Activated T-cell treated with anti-CD3 and anti-CD28 coated beads, Interleukin-2, amount 50 U/mL, for 24 hours (primary cell): Measurements from ENCODE around the gene NCCRP1.

ENCODE experiments used
- DNase-seq: peaks from one replicate; pipeline ENCODE4 v3.0.0-alpha.2; 2020
- H3K27ac Mint-ChIP-seq: 2 replicates; pipeline ENCODE4 v1.8.0; 2020; ENCODE audit warnings: mild to moderate bottlenecking, mixed read lengths
- H3K27me3 Mint-ChIP-seq: 2 replicates; pipeline ENCODE4 v1.8.0; 2020; ENCODE audit warnings: mixed read lengths
- H3K36me3 Mint-ChIP-seq: 2 replicates; pipeline ENCODE4 v1.8.0; 2020; ENCODE audit warnings: low read depth, mixed read lengths
- H3K4me1 Mint-ChIP-seq: 2 replicates; pipeline ENCODE4 v1.8.0; 2020; ENCODE audit warnings: low read depth, mixed read lengths
- H3K4me3 Mint-ChIP-seq: 2 replicates; pipeline ENCODE4 v1.8.0; 2020; ENCODE audit warnings: mild to moderate bottlenecking, moderate library complexity, mixed read lengths
- H3K9me3 Mint-ChIP-seq: 2 replicates; pipeline ENCODE4 v1.8.0; 2020; ENCODE audit warnings: mixed read lengths

The NCCRP1 gene

GRCh38 chr19:39183104-39183503, 13.7 kb upstream of the NCCRP1 start:
- Mint-ChIP-seq H3K27me3 (peaks cover 4% of the 10 kb centered on the region), H3K4me3 (no peak overlapping the region), H3K27ac (no peak overlapping the region), H3K9me3 (no peaks in the 10 kb centered on the region), H3K36me3 (peaks cover 15% of the 10 kb centered on the region), H3K4me1 (no peaks in the 10 kb centered on the region)
- no peak for DNase-seq

- Mint-ChIP-seq H3K9me3 (no peaks in the 10 kb centered on the region), H3K4me3 (no peak overlapping the region), H3K27me3 (peaks cover 13% of the 10 kb centered on the region), H3K36me3 (no peaks in the 10 kb centered on the region), H3K4me1 (no peaks in the 10 kb centered on the region), H3K27ac (no peak overlapping the region)
- no peak for DNase-seq
Measured at GRCh38 chr19:39186391-39186790, 10.4 kb upstream of the NCCRP1 start.

GRCh38 chr19:39187552-39187943, 9.2 kb upstream of the NCCRP1 start:
- no peak for DNase-seq
- Mint-ChIP-seq H3K9me3 (no peaks in the 10 kb centered on the region), H3K4me1 (no peaks in the 10 kb centered on the region), H3K36me3 (no peaks in the 10 kb centered on the region), H3K4me3 (no peak overlapping the region), H3K27me3 (peaks cover 16% of the 10 kb centered on the region), H3K27ac (no peak overlapping the region)

- no peak for DNase-seq
- Mint-ChIP-seq H3K27ac (no peak overlapping the region), H3K4me3 (no peak overlapping the region), H3K9me3 (no peaks in the 10 kb centered on the region), H3K27me3 (peaks cover 21% of the 10 kb centered on the region), H3K4me1 (no peaks in the 10 kb centered on the region), H3K36me3 (no peaks in the 10 kb centered on the region)
Measured at GRCh38 chr19:39188960-39189359, 7.8 kb upstream of the NCCRP1 start.

- no peak for DNase-seq
- Mint-ChIP-seq H3K27me3 (peaks cover 35% of the 10 kb centered on the region), H3K4me1 (peaks cover 6% of the 10 kb centered on the region), H3K9me3 (no peaks in the 10 kb centered on the region), H3K4me3 (no peak overlapping the region), H3K27ac (no peak overlapping the region), H3K36me3 (no peaks in the 10 kb centered on the region)
Measured at GRCh38 chr19:39190768-39191167, 6.0 kb upstream of the NCCRP1 start.

- H3K27ac Mint-ChIP-seq, result no peak overlapping the region
- H3K9me3 Mint-ChIP-seq, result no peaks in the 10 kb centered on the region
- no peaks in the 10 kb centered on the region for H3K36me3 Mint-ChIP-seq
- H3K27me3 Mint-ChIP-seq, result peaks cover 50% of the 10 kb centered on the region
- H3K4me1 Mint-ChIP-seq, result peaks cover 19% of the 10 kb centered on the region
- DNase-seq, result no peak
- H3K4me3 Mint-ChIP-seq, result no peak overlapping the region
Measured at GRCh38 chr19:39192846-39193245, 3.9 kb upstream of the NCCRP1 start.

- H3K4me1 Mint-ChIP-seq, result peaks cover 19% of the 10 kb centered on the region
- H3K4me3 Mint-ChIP-seq, result no peak overlapping the region
- H3K9me3 Mint-ChIP-seq, result no peaks in the 10 kb centered on the region
- peaks cover 55% of the 10 kb centered on the region for H3K27me3 Mint-ChIP-seq
- no peak for DNase-seq
- no peaks in the 10 kb centered on the region for H3K36me3 Mint-ChIP-seq
- H3K27ac Mint-ChIP-seq, result no peak overlapping the region
Measured at GRCh38 chr19:39193803-39194202, 3.0 kb upstream of the NCCRP1 start.

GRCh38 chr19:39194832-39195542, 1.8 kb upstream of the NCCRP1 start:
- Mint-ChIP-seq H3K27ac (no peak overlapping the region), H3K27me3 (peaks cover 61% of the 10 kb centered on the region), H3K36me3 (no peaks in the 10 kb centered on the region), H3K4me3 (no peak overlapping the region), H3K4me1 (peaks cover 19% of the 10 kb centered on the region), H3K9me3 (no peaks in the 10 kb centered on the region)
- no peak for DNase-seq

GRCh38 chr19:39195755-39196154, 1.0 kb upstream of the NCCRP1 start:
- no peaks in the 10 kb centered on the region for H3K9me3 Mint-ChIP-seq
- no peaks in the 10 kb centered on the region for H3K36me3 Mint-ChIP-seq
- no peak overlapping the region for H3K4me3 Mint-ChIP-seq
- no peak for DNase-seq
- H3K27ac Mint-ChIP-seq, result no peak overlapping the region
- peaks cover 19% of the 10 kb centered on the region for H3K4me1 Mint-ChIP-seq
- H3K27me3 Mint-ChIP-seq, result peaks cover 66% of the 10 kb centered on the region

- no peak overlapping the region for H3K27ac Mint-ChIP-seq
- peaks cover 19% of the 10 kb centered on the region for H3K4me1 Mint-ChIP-seq
- H3K27me3 Mint-ChIP-seq, result peaks cover 71% of the 10 kb centered on the region
- H3K4me3 Mint-ChIP-seq, result no peak overlapping the region
- H3K9me3 Mint-ChIP-seq, result no peaks in the 10 kb centered on the region
- DNase-seq, result no peak
- no peaks in the 10 kb centered on the region for H3K36me3 Mint-ChIP-seq
Measured at GRCh38 chr19:39196320-39196719, 444 bp upstream of the NCCRP1 start.

- Mint-ChIP-seq H3K27ac (no peak overlapping the region), H3K9me3 (no peaks in the 10 kb centered on the region), H3K27me3 (peaks cover 83% of the 10 kb centered on the region), H3K4me3 (no peak overlapping the region), H3K36me3 (no peaks in the 10 kb centered on the region), H3K4me1 (peaks cover 19% of the 10 kb centered on the region)
- DNase-seq, result no peak
Measured at GRCh38 chr19:39197808-39198207, 1.0 kb downstream of the NCCRP1 start.

- no peak for DNase-seq
- Mint-ChIP-seq H3K4me3 (no peak overlapping the region), H3K27ac (no peak overlapping the region), H3K4me1 (peaks cover 20% of the 10 kb centered on the region), H3K36me3 (no peaks in the 10 kb centered on the region), H3K9me3 (no peaks in the 10 kb centered on the region), H3K27me3 (peaks cover 89% of the 10 kb centered on the region)
Measured at GRCh38 chr19:39199025-39199424, 2.3 kb downstream of the NCCRP1 start.

- peaks cover 19% of the 10 kb centered on the region for H3K4me1 Mint-ChIP-seq
- peaks cover 87% of the 10 kb centered on the region for H3K27me3 Mint-ChIP-seq
- no peak overlapping the region for H3K4me3 Mint-ChIP-seq
Measured at GRCh38 chr19:39200066-39200802, 3.5 kb downstream of the NCCRP1 start.

GRCh38 chr19:39200803-39201115, 4.0 kb downstream of the NCCRP1 start:
- no peak for DNase-seq
- Mint-ChIP-seq H3K27ac (no peak overlapping the region), H3K4me1 (peaks cover 14% of the 10 kb centered on the region), H3K9me3 (no peaks in the 10 kb centered on the region), H3K4me3 (no peak overlapping the region), H3K27me3 (peaks cover 82% of the 10 kb centered on the region), H3K36me3 (no peaks in the 10 kb centered on the region)

More at GRCh38 chr19:39200066-39200802, 3.5 kb downstream of the NCCRP1 start:
- Mint-ChIP-seq H3K36me3 (no peaks in the 10 kb centered on the region), H3K27ac (no peak overlapping the region), H3K9me3 (no peaks in the 10 kb centered on the region)
- DNase-seq, result no peak

- Mint-ChIP-seq H3K9me3 (no peaks in the 10 kb centered on the region), H3K4me1 (peaks cover 1% of the 10 kb centered on the region), H3K36me3 (no peaks in the 10 kb centered on the region), H3K27ac (no peak overlapping the region), H3K4me3 (no peak overlapping the region), H3K27me3 (peaks cover 62% of the 10 kb centered on the region)
- no peak for DNase-seq
Measured at GRCh38 chr19:39202998-39203355, 6.2 kb downstream of the NCCRP1 start.
